Testis (tissue), 3 donors: ENCODE data around the gene CCM2L. TPM values are rescaled to one million over a fixed set of nuclear protein-coding genes. Genes with fewer than 3 reads are reported as not detected.

ENCODE experiments used
- DNase-seq: peaks from one replicate; pipeline ENCODE4 v3.0.0-alpha.2; 2019
- H3K27ac ChIP-seq, 2 donors: fragments of 200-600 bp; sonication (generic); one replicate each; pipeline ENCODE4 v1.5.1; 2019
- H3K27me3 ChIP-seq: fragments of 200-600 bp; sonication (generic); one replicate; pipeline ENCODE4 v1.5.1; 2019
- H3K36me3 ChIP-seq: fragments of 200-600 bp; sonication (generic); one replicate; pipeline ENCODE4 v1.5.1; 2017; ENCODE audit warnings: low read depth; ENCODE audit errors: missing control alignments
- H3K4me1 ChIP-seq: fragments of 200-600 bp; sonication (generic); one replicate; pipeline ENCODE4 v1.5.1; 2019
- H3K4me3 ChIP-seq, 2 donors: fragments of 200-600 bp; sonication (generic); one replicate each; pipeline ENCODE4 v1.5.1; 2017 to 2019
- H3K9me3 ChIP-seq: fragments of 200-600 bp; sonication (generic); one replicate; pipeline ENCODE4 v1.5.1; 2017
- POLR2A ChIP-seq: fragments of 450-650 bp; IDR thresholded peaks from one replicate; pipeline ENCODE4 v1.6.1; 2017; ENCODE audit warnings: antibody characterized with exemption, mild to moderate bottlenecking, moderate library complexity
- WGBS, 2 donors: methylation state at CpG; one replicate each; pipeline ENCODE4 v1.1.5; 2018; 5-methylcytosine and 5-hydroxymethylcytosine counted together
- intact Hi-C: fragments of 100-400 bp; cut with DNase I; formaldehyde crosslinking; loops from one replicate; pipeline ENCODE4 v1.15.1; 2023; ENCODE audit warnings: low total_unique reads
- polyA plus RNA-seq: library from polyadenylated mRNA; stranded (reverse); fragments of 350-450 nt; fragmentation: Illumina TruSeq; extraction: RNeasy Lipid Tissue Mini Kit (QIAGEN cat#74804); gene quantifications from one replicate; pipeline ENCODE4 v1.2.3, GENCODE V29; 2014; ENCODE audit warnings: low read depth, low replicate concordance; ENCODE audit not compliant: insufficient read depth
- total RNA-seq, 2 donors: library from RNA; depleted of rRNA; stranded (reverse); fragments of >200 nt; gene quantifications; one replicate each; pipeline ENCODE4 v1.2.3, GENCODE V29; 2016
- TF ChIP-seq, protein P1 (sequence below), 3 experiments: fragments of 450-650 bp in 2 of 3; fragments of 200-600 bp in 1 of 3; sonication (generic) in 1 of 3; IDR thresholded peaks; one replicate each; pipeline ENCODE4 v1.5.1; 2016 to 2019; ENCODE audit warnings: antibody characterized with exemption in 3 of 3, mild to moderate bottlenecking in 2 of 3, moderate library complexity in 1 of 3

The CCM2L gene
- total and polyA plus RNA-seq, 3 donors from 2014 or later: 2.7 to 3.5 (median 3.0) TPM

- H3K4me3 ChIP-seq: no peak overlapping the region
- H3K4me1 ChIP-seq: no peaks in the 10 kb centered on the region
- no peaks in the 10 kb centered on the region for H3K36me3 ChIP-seq
- intact Hi-C loops: no loop called here
- H3K27me3 ChIP-seq: no peaks in the 10 kb centered on the region
- 82 to 85% methylated on average over 2 of the region's 2 CpGs for WGBS, 2 donors
- no peak for TF ChIP-seq POLR2A
- TF ChIP-seq, protein P1, sequence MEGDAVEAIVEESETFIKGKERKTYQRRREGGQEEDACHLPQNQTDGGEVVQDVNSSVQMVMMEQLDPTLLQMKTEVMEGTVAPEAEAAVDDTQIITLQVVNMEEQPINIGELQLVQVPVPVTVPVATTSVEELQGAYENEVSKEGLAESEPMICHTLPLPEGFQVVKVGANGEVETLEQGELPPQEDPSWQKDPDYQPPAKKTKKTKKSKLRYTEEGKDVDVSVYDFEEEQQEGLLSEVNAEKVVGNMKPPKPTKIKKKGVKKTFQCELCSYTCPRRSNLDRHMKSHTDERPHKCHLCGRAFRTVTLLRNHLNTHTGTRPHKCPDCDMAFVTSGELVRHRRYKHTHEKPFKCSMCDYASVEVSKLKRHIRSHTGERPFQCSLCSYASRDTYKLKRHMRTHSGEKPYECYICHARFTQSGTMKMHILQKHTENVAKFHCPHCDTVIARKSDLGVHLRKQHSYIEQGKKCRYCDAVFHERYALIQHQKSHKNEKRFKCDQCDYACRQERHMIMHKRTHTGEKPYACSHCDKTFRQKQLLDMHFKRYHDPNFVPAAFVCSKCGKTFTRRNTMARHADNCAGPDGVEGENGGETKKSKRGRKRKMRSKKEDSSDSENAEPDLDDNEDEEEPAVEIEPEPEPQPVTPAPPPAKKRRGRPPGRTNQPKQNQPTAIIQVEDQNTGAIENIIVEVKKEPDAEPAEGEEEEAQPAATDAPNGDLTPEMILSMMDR (IDR thresholded peaks at IDR 0.05): no peak
- no peaks in the 10 kb centered on the region for H3K9me3 ChIP-seq
- DNase-seq: no peak
- no peak overlapping the region for H3K27ac ChIP-seq
These were observed 6.9 kb upstream of the CCM2L start for GRCh38 chr20:32003325-32003724.

GRCh38 chr20:32004963-32005362 lies 5.3 kb upstream of the CCM2L start:
- Histone ChIP-seq H3K27ac (no peak overlapping the region), H3K4me3 (no peak overlapping the region), H3K27me3 (no peaks in the 10 kb centered on the region), H3K4me1 (no peaks in the 10 kb centered on the region), H3K36me3 (no peaks in the 10 kb centered on the region), H3K9me3 (no peaks in the 10 kb centered on the region)
- TF ChIP-seq, protein P1 (IDR thresholded peaks at IDR 0.05): no peak
- intact Hi-C loops: no loop called here
- DNase-seq: no peak

- no peaks in the 10 kb centered on the region for H3K9me3 ChIP-seq
- no peak overlapping the region for H3K4me3 ChIP-seq
- intact Hi-C loops: no loop called here
- DNase-seq: no peak
- no peak overlapping the region for H3K27ac ChIP-seq
- H3K4me1 ChIP-seq: no peaks in the 10 kb centered on the region
- TF ChIP-seq POLR2A: no peak
- TF ChIP-seq, protein P1 (IDR thresholded peaks at IDR 0.05): no peak
- no peaks in the 10 kb centered on the region for H3K36me3 ChIP-seq
- 81% methylated on average over 5 of the region's 5 CpGs for WGBS, 2 donors
- no peaks in the 10 kb centered on the region for H3K27me3 ChIP-seq
These were observed 4.2 kb upstream of the CCM2L start for GRCh38 chr20:32006053-32006452.

GRCh38 chr20:32006841-32007786 lies 3.1 kb upstream of the CCM2L start:
- 58 to 67% methylated on average over 8 of the region's 8 CpGs for WGBS, 2 donors
- Histone ChIP-seq H3K4me1 (no peaks in the 10 kb centered on the region), H3K27me3 (no peaks in the 10 kb centered on the region), H3K4me3 (no peak overlapping the region), H3K27ac (no peak overlapping the region), H3K36me3 (no peaks in the 10 kb centered on the region), H3K9me3 (no peaks in the 10 kb centered on the region)
- DNase-seq: no peak
- intact Hi-C loops: no loop called here
- no peak for TF ChIP-seq POLR2A

DNA sequence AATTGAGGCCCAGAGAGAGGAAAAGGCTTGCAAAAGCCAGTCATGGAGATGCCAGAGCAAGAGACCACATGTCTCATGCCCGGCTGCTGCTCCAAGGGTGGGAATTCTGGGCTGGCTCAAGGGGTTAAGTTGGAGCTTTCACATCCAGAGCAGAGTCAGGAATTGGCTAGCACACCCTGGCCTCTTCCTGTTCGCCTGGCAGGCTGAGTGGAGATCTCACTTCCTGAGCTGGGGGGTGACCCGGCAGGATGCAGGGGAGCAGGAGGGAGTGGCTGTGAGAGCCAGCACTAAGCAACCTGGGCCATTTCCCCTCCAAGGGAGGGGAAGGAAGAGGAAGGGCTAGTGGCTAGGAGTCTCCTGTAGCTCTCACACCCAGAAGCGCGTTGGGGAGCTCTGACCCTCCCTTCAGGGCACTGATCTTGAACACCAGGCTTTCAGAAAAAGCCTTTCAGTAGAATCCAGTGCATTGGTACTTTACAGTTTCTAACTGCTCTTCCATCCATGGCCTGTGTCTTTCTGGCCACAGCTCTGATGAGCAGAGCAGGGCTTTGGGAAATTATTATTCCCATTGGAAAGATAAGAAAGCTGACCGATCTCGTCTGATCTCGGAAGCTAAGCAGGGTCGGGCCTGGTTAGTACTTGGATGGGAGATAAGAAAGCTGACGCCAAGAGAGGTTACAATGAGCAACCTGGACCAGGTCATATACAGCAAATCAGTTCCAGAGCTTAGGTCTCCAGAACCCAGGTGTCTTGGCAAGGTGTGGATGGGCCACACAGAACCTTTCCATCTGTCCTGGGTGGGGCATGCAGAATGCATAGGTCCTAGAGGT lies 2.2 kb upstream of the CCM2L start:
- H3K4me1 ChIP-seq: no peaks in the 10 kb centered on the region
- H3K4me3 ChIP-seq: no peak overlapping the region
- TF ChIP-seq, protein P1 (IDR thresholded peaks at IDR 0.05): no peak
- no peak for TF ChIP-seq POLR2A
- 47 to 49% methylated on average over 8 to 10 of the region's 10 CpGs for WGBS, 2 donors
- no peaks in the 10 kb centered on the region for H3K36me3 ChIP-seq
- intact Hi-C loops: no loop called here
- no peak for DNase-seq
- no peak overlapping the region for H3K27ac ChIP-seq
- no peaks in the 10 kb centered on the region for H3K9me3 ChIP-seq
- H3K27me3 ChIP-seq: no peaks in the 10 kb centered on the region
